Measurements from ENCODE around the gene PYGB.
"Not testable (repeated sequence)": the region's sequence is repeated elsewhere in the genome, so short reads cannot be mapped to it uniquely, and the experiment has no call there.

The PYGB gene

DNA sequence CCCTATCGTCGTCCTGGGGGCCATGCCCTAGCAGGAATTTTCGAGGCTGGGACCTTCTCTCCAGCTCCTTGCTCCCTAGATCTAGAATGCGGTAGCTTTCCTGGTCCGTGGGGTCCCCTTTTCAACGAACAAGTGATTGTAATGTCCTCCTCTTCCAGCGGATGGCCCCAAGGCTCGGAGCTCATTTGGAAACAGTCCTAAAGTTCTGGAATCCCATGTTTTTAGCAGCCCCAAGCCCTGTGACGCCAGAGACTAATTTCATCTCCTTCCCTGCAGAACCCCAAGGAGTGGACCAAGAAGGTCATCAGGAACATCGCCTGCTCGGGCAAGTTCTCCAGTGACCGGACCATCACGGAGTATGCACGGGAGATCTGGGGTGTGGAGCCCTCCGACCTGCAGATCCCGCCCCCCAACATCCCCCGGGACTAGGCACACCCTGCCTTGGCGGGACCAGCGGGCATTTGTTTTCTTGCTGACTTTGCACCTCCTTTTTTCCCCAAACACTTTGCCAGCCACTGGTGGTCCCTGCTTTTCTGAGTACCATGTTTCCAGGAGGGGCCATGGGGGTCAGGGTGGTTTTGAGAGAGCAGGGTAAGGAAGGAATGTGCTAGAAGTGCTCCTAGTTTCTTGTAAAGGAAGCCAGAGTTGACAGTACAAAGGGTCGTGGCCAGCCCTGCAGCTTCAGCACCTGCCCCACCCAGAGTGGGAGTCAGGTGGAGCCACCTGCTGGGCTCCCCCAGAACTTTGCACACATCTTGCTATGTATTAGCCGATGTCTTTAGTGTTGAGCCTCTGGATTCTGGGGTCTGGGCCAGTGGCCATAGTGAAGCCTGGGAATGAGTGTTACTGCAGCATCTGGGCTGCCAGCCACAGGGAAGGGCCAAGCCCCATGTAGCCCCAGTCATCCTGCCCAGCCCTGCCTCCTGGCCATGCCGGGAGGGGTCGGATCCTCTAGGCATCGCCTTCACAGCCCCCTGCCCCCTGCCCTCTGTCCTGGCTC is 48.5 kb downstream of the PYGB start:
- DNase-seq (ENCODE audit: low spot score), result peak; percentile 70

DNA sequence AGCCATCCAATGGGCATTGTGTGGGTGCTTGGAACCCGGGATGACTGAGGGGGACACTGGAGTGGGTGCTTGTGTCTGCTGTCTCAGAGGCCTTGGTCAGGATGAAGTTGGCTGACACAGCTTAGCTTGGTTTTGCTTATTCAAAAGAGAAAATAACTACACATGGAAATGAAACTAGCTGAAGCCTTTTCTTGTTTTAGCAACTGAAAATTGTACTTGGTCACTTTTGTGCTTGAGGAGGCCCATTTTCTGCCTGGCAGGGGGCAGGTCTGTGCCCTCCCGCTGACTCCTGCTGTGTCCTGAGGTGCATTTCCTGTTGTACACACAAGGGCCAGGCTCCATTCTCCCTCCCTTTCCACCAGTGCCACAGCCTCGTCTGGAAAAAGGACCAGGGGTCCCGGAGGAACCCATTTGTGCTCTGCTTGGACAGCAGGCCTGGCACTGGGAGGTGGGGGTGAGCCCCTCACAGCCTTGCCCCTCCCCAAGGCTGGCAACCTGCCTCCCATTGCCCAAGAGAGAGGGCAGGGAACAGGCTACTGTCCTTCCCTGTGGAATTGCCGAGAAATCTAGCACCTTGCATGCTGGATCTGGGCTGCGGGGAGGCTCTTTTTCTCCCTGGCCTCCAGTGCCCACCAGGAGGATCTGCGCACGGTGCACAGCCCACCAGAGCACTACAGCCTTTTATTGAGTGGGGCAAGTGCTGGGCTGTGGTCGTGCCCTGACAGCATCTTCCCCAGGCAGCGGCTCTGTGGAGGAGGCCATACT is 49.4 kb downstream of the PYGB start:
- DNase-seq (ENCODE audit: low spot score), result no peak

DNA sequence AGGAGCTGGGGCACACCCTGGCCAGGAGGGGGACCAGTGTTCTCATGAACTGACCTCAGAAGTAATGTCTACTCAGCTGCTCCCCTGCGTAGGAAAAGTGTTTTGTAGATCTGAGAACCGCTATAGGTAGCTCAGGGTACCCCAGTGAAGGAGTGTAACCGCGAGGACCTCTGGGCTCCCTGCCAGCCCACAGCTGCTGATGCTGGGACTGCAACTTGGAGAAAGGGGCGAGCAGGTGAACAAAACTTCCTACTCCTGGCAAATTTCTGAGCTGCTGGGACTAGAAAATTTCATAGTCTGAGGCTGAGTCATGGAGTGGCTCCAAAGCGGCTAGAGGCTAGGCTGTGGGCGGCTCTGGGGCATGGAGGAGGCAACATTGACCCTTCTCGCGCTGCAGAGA is 51.9 kb downstream of the PYGB start:
- no peak for DNase-seq (ENCODE audit: low spot score)

DNA sequence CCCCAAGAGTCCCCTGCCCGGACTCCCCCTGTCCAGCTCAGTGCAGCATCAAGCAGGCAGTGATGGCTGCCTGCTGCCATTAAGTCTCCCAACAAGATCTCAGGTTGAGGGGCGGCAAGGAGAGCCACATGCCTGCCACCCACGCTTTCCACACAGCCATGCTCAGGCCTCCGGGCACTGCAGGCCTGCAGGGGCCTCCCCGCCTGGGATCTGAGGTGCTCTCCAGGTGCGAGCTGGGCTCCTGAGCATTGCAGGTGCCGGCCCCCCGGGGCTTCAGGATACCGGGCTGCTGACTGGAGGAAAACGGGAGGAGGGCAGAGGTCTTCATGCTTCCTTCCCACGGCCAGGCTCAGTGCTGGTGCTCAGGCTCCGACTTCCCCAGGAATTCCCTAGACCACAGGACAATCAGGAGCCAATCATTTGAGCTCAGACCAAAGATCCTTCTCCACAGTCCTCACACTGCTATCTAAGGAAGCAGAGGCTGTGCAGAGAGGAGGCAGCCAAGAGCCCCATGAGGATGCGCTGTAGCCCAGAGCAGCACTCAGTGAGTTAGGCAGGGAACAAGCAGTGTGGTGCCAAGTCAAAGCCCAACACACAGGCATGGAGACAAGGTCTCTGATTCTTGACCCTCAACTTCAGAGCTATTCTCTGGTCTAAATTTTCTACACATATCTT is 52.7 kb downstream of the PYGB start:
- no peak for DNase-seq (ENCODE audit: low spot score)

DNA sequence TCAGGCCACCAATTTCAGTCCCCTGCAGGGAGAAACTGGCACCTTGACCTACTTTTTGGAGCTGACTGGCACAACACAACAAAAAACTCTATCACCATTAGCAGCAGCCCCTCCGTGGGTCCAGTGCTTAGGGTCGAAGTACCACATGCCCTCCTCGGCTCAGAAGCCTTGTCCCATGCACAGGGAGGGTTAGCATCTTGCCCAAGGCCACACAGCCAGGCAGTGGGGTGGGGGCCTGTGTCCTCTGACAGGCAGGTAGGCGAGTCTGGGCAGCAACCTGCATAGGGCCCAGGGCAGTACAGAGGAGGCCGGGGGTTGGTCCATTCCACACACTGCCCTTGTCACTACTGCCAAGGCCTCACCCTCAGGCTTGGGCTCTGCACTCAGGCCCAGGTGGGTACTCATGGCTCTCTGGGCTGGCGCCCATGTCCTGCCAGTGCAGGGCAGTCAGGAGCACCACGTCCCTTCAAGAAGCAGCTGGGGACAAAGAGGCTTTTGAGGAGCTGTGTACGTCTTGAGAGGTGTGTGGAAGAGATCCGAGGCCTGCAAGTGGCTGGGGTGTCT is 53.6 kb downstream of the PYGB start:
- DNase-seq (ENCODE audit: low spot score), result no peak

DNA sequence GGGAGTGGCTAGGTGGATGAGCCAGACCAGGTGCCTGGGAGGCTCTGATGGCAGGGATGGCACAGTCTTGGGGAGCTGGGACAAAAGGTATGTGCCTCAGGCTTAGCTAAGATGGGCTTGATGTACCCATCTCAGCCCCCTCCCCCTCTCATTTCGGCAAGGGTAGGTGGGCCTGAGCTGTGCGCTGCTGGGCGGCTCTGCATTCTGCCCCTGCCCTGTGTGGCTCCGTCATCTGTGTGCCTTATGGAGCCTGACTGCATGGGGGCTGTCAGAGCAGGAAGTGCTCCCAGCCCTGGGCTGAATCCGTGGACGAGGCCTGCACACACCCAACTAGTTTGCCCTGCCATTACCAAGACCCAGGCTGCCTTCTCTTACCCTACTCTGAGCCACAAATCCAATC is 54.7 kb downstream of the PYGB start:
- no peak for DNase-seq (ENCODE audit: low spot score)

DNA sequence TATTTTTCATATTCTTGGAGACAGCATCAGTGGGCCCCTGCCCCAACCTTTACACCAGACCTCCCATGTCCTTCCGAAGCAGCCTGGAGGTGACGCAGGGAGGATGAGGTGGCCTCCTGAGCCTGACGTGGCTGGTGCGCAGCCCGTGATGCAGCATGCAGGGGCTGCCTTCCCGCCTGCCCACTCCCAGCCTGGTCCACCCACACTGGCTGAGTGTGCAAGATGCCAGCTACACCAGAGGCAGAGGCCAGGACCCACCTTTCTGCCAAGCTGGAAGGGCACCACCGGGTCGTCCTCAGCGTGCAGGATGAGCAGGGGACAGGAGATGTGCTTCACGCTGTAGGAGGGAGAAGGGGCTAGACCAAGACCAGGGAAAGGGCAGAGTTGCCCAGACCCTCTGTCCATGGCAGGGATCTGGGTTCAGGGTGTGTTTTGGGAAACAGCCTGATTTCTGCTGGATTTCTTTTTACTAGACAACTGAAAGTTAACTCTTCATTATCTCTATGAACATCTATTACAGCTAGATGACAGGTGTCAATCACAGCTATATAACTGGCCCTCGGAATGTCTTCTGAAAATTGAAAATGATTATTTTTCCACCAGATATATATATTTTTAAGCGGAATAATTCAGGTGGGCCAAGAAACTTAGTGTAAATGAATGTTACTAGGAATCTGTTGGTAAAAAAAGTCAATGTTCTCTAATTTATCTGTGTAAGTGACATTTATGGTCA is 55.6 kb downstream of the PYGB start:
- no peak for DNase-seq (ENCODE audit: low spot score)

DNA sequence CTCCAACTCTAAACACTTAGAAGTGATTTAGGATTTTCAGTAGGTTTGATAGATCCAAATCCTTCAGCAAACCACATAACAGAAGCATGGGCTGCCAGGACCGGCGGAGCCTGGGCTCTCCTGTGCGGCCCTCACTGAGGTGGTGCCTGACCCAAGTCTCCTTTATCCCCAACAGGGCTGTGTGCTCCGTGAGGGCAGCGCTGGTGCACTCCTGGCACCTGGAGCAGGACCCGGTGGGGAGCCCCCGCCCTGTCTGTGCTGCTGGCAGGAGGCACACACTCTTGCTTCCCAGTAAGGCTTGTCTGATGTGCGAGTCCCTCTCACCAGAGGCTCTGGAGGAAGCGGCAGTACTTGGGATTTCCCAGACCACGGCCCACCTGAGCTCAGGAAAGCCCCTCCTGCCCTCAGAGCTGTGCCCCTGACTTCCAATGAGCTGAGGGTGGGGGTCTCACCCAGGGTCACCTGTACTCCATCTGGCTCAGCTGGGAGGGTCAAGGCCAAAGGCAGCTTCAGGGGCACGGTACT is 56.2 kb downstream of the PYGB start:
- DNase-seq (ENCODE audit: low spot score), result no peak

DNA sequence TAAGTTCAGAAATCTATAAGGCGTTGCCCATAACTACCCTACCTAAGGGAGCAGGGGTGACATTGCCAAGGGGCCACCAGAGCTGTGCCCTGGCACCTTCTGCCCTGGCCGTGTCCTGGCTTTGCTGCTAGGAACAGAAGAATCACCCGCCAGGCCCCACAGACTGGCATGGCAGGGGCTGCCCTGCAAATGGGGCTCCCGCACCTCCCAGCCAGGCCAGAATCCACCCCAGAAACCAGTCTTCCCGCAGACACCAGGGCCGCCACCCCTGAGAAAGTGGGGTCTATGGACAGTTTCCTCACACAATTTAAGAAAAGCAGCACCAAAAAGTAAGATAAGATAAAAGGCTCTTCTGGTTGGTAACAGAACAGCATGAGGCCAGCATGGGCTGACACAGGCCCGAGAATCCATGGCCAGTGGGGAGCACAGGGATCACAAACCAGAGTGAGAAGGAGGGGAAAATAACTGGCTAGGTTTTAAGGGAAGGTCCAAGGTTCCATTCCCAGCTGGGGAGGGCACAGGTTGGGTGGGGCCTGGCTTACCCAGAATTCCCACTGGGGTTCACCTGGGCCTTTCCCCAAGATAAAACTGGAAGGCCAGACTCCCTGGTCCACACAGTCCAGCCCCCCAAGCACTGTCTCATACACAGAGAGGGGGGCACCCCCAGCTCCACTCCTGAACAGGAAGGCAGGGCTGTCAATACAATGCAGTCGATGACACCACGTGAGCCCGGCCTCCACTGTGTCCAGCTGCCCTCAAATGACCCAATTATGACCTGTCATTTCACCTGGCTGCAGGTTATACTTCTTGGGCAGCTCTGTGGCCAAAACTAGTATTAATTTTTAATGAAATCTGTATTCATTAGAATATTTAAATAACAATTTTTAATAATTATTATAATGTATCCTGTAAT is 59.4 kb downstream of the PYGB start:
- no peak for DNase-seq (ENCODE audit: low spot score)

DNA sequence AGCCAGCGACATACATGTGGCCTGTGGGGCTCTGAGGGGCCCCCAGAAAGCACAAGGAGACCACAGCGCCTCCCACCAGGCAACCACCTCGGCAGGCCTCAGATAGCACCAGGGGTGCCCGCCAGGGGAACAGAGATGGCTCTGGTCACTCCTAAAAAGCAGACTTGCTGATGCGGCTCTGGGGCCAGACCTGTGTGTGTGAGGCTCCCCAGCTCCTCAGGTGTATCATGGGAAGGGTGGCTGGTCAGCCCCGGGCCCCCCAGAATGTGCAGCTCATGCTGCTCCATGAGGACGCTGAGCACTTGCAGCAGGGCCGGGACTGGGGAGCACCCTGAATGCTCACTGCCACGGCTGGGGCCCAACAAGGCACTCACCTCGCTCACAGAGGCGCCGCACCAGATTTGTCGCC is 60.2 kb downstream of the PYGB start:
- no peak for DNase-seq (ENCODE audit: low spot score)

DNA sequence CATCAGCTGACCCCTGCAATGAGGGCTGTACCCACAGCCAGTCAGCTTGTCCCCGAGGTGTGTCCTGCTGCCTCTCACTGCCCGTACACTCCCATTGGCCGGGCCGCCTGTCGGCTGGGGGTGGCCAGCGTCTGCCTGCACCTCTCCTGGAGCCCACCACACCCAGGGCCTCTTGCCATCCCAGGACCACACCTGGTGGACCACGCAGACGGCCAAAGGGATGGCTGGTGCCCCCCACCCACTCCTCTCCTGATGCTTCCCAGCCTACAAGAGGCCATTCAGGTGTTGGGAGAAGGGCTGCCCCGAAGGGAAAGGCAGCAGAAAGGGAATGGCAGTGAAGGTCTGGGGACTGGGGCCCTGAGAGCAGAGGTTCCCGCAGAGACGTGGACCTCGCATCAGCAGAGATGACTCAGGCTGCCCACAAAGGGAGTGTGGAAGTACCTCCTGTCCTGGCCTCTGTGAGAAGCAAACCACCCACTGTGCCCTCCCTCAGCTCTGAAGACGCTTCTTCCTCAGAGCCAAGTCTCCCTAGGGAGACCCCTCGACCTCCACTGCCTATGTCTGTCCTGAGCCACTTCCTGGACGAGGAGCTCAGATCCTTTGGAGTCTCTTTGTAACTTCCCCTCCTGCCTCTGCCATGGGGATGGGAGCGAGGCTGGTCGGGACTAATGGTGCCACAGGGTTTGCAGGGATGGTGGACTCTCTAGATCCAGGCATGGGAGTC is 60.9 kb downstream of the PYGB start:
- DNase-seq (ENCODE audit: low spot score), result no peak

DNA sequence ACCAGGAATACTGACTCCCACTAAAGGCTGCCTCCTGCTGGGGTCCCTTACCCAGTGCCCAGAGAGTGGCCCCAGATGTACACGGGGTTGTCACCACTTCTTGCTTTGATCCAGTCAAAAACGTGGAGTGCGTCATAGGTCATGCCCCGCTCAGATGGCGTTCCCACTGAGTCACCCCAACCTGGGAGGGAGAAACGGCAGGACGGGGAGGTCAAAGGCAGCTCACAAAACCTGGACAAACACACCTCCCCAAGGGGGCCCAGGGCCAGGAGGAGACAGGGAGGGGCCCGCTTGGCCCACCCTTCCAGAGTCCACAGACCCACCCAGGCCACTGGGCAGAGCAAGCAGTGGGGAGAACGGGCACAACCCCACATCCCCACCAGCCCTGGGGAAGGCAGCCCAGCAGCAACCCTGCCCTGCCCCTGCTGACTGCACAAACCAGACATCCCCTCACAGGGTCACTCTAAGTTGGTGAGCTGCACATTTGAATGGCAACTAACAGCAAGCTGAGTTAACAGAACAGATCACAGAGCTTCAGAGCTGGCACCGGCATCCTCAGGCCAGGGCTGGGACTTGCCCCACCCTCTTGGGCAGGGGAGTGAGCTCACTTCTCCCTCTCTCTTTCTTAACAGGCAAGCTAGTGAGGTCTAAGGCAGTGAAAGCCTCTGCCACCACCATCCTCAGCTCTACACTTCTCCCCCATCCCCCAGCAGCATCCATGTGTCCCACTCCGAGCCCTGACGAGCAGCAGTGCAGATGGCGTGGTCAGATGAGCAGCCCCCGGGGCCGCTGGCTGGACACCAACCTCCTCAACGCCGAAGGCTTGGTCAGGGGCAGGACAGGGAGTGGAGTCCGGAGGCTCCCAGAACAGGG is 61.7 kb downstream of the PYGB start:
- DNase-seq (ENCODE audit: low spot score), result peak; percentile 83

DNA sequence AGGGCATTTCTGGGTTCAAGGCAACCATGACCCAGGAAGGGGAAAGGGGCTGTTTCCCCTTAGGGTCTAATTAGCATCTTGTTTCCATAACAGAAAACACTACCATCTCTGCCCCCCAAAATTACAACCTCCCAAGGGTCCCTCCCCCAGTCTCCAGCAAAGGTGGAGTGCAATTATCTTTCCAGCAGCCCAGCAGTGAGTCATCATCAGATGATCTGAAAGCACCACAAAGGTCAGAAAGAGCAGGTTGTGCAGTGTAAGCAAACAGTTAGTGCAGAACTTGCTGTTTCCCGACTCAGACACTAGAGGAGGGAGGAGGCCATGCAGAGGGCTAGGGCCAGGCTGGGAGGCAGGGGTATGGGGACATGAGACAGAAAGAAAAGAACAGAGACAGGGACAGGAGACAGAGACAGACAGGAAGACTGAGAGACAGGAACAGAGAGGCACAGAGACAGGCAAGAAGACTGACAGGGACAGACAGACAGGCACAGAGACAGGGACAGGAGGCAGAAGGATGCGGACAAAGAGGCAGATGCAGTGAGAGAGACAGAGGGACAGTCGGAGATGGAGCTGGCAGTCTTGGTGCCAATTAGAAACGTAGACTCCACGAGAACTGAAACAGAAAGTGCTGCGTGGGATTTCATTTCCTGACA is 62.5 kb downstream of the PYGB start:
- peak; percentile 88 for DNase-seq (ENCODE audit: low spot score)

DNA sequence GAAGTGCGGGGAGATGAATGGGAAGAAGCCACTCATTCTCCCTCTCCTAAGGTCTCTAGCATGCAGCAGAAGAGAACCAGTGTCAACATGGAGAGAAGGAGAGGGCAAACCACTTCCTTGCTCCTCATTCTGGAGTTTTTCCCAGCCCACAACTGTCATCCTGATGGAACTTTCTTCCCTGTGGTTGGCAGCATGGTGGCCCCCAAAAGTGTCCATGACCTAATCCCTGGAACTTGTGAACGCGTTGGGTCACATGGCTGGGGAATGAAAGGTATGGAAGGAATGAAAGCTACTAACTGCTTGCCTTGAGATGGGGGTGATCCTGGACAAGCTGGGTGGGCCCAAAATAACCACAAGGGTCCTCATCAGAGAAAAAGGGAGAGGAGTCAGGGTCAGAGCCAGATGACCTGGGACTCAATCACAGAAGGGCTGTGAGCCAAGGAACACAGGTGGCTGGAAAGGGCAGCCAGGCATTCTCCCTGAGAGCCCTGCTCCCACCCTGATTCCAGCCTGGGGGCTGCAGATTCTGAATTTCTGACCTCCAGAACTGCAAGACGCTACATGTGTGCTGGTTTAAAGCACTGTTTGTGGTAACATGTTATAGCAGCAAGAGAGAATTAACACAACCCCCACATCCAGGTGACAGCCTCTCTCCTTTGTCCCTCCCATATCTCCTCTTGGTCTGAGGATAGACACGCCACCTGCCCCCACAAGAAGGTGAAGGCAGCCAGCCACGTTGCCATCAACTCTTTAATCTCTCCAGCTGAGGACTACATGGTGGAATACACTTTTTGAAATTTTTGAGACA is 63.2 kb downstream of the PYGB start:
- DNase-seq (ENCODE audit: low spot score), result peak; percentile 81

DNA sequence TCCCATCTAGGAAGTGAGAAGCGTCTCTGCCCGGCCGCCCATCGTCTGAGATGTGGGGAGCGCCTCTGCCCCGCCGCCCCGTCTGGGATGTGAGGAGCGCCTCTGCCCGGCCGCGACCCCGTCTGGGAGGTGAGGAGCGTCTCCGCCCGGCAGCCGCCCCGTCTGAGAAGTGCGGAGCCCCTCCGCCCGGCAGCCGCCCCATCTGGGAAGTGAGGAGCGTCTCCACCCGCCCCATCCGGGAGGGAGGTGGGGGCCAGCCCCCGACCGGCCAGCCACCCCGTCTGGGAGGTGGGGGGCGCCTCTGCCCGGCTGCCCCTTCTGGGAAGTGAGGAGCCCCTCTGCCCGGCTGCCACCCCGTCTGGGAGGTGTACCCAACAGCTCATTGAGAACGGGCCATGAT is 64.8 kb downstream of the PYGB start:
- not testable (repeated sequence) for DNase-seq (ENCODE audit: low spot score)

DNA sequence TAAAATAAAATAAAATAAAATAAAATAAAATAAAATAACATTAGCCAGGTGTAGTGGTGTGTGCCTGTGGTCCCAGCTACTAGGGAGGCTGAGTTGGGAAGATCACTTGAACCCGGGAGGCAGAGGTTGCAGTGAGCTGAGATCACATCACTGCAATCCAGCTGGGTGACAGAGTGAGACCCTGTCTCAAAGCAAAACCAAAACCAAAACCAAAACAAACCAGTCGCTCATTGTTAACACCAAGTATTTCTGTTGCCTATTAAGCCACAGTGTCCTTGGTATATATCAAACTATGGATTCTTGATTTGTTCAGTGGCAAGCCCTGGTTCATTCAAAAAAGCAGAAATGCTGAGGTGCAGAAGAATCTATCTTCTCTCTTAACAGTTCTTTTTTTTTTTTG is 65.7 kb downstream of the PYGB start:
- DNase-seq (ENCODE audit: low spot score), result no peak
